HepG2 (cell line): Measurements from ENCODE around the gene TCF7L2.

ENCODE experiments used
- CBFB ChIP-seq: sonication (generic); formaldehyde crosslinking; IDR thresholded peaks from 2 replicates; pipeline ENCODE4 v1.4.0; 2020; ENCODE audit warnings: missing genetic modification reagents
- CBX1 ChIP-seq: IDR thresholded peaks from one replicate; pipeline ENCODE4 v1.6.1; 2016; ENCODE audit warnings: antibody characterized with exemption, low read depth
- EP300 ChIP-seq, 3 experiments: sonication (generic) in 1 of 3; formaldehyde crosslinking in 1 of 3; IDR thresholded peaks; 2 replicates each; pipeline versions ENCODE4 v1.5.1 to v1.6.1; 2011 to 2020; ENCODE audit warnings: low read depth in 2 of 3, low read length in 2 of 3, borderline replicate concordance in 1 of 3, improper control_type of control experiment in 1 of 3, mild to moderate bottlenecking in 1 of 3, missing genetic modification reagents in 1 of 3, moderate library complexity in 1 of 3
- GTF2F1 ChIP-seq: fragments of 150-350 bp; IDR thresholded peaks from 2 replicates; pipeline ENCODE4 v1.6.1; 2014; ENCODE audit warnings: low read length
- MYC ChIP-seq: sonication (generic); formaldehyde crosslinking; IDR thresholded peaks from 2 replicates; pipeline ENCODE4 v1.9.0; 2021; ENCODE audit warnings: missing genetic modification reagents, borderline replicate concordance
- ZBTB7B ChIP-seq: sonication (generic); formaldehyde crosslinking; IDR thresholded peaks from 2 replicates; pipeline ENCODE4 v1.4.0; 2020; ENCODE audit warnings: missing genetic modification reagents
- ZNF274 ChIP-seq: sonication (generic); formaldehyde crosslinking; IDR thresholded peaks from 2 replicates; pipeline ENCODE4 v1.5.1; 2020; ENCODE audit warnings: mild to moderate bottlenecking, missing genetic modification reagents
- TF ChIP-seq, protein P1 (sequence below): sonication (generic); formaldehyde crosslinking; IDR thresholded peaks from 2 replicates; pipeline ENCODE4 v1.4.0; 2020; ENCODE audit warnings: missing genetic modification reagents

DNA sequence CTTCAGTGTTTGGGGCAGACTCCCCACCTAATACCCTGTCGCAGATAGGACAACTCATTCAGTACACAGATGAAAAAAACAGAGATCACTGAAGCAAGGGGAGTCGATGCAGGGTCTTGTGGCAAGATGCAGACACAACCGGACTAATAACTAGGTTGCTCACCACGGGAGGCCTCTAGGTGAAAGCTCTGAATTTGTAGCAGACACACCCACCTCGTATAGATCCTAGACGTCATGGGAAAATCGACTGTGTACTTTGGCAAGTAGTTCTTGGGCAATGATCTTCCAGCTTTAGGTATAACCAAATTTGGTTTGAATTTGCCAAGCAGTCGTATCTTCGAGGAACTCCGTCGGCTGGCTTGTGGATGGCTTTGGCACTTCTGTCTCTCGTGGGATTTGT, 88.1 kb downstream of the TCF7L2 start:
- TF ChIP-seq, protein P1, sequence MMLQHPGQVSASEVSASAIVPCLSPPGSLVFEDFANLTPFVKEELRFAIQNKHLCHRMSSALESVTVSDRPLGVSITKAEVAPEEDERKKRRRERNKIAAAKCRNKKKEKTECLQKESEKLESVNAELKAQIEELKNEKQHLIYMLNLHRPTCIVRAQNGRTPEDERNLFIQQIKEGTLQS (CRISPR knock-in tag) = no peak
- no peak for TF ChIP-seq GTF2F1
- no peak for TF ChIP-seq CBX1
- TF ChIP-seq MYC = no peak
- no peak for TF ChIP-seq CBFB (CRISPR knock-in tag)
- no peak for TF ChIP-seq ZNF274 (CRISPR knock-in tag)
- no peak for TF ChIP-seq ZBTB7B (CRISPR knock-in tag)
- no peak for TF ChIP-seq EP300 (IDR thresholded peaks at IDR 0.05; ENCODE audit: low read depth in 2 of 2, low read length in 2 of 2)
- TF ChIP-seq EP300 (CRISPR knock-in tag; IDR thresholded peaks at IDR 0.05; ENCODE audit: borderline replicate concordance) = no peak
